Spleen (tissue), 11 donors: ENCODE results near the gene THAP4. TPM values are rescaled to one million over a fixed set of nuclear protein-coding genes. Genes with fewer than 3 reads are reported as not detected.
"Not testable (repeated sequence)": the region's sequence is repeated elsewhere in the genome, so short reads cannot be mapped to it uniquely, and the experiment has no call there.

Experiments
- DNase-seq: peaks from one replicate; pipeline ENCODE4 v3.0.0-alpha.2; 2020
- H3K27ac ChIP-seq, 8 donors: fragments of 200-600 bp; sonication (generic) in 7 of 8; 1 replicate in 4 of 8; 2 replicates in 4 of 8; pipeline versions ENCODE4 v1.5.0 to v1.8.0; 2016 to 2021; ENCODE audit warnings: inconsistent platforms in 4 of 8, mild to moderate bottlenecking in 4 of 8, moderate library complexity in 1 of 8
- H3K27me3 ChIP-seq, 7 donors: fragments of 200-600 bp; sonication (generic) in 6 of 7; replicated peaks in 1 of 7; 1 replicate in 4 of 7; 2 replicates in 3 of 7; pipeline versions ENCODE4 v1.5.0 to v1.8.0; 2016 to 2021; ENCODE audit warnings: inconsistent platforms in 3 of 7, mild to moderate bottlenecking in 1 of 7
- H3K36me3 ChIP-seq, 6 donors: fragments of 200-600 bp; sonication (generic) in 5 of 6; 1 replicate in 4 of 6; 2 replicates in 2 of 6; pipeline versions ENCODE4 v1.5.0 to v1.8.0; 2016 to 2021; ENCODE audit warnings: inconsistent platforms in 2 of 6
- H3K4me1 ChIP-seq, 6 donors: fragments of 200-600 bp; sonication (generic) in 5 of 6; 1 replicate in 3 of 6; 2 replicates in 3 of 6; pipeline versions ENCODE4 v1.5.0 to v1.8.0; 2016 to 2021; ENCODE audit warnings: inconsistent platforms in 3 of 6
- H3K4me3 ChIP-seq, 8 donors: fragments of 200-600 bp; sonication (generic) in 7 of 8; 1 replicate in 4 of 8; 2 replicates in 4 of 8; pipeline versions ENCODE4 v1.5.0 to v1.8.0; 2016 to 2021; ENCODE audit warnings: inconsistent platforms in 4 of 8, mild to moderate bottlenecking in 4 of 8, moderate library complexity in 2 of 8
- H3K9me3 ChIP-seq, 8 donors: fragments of 200-600 bp; sonication (generic) in 7 of 8; 1 replicate in 4 of 8; 2 replicates in 4 of 8; pipeline versions ENCODE4 v1.5.0 to v1.8.0; 2016 to 2021; ENCODE audit warnings: inconsistent platforms in 4 of 8
- POLR2A ChIP-seq, 3 donors: fragments of 450-650 bp; IDR thresholded peaks; one replicate each; pipeline ENCODE4 v1.5.1; 2017; ENCODE audit warnings: antibody characterized with exemption in 3 of 3, mild to moderate bottlenecking in 1 of 3
- POLR2AphosphoS5 ChIP-seq, 3 donors: sonication (generic); formaldehyde crosslinking; IDR thresholded peaks; one replicate each; pipeline ENCODE4 v1.5.1; 2017; ENCODE audit warnings: antibody characterized with exemption in 3 of 3
- WGBS, 5 donors: extraction: QIAGEN DNeasy Blood & Tissue Kit in 3 of 5; methylation state at CpG; one replicate each; pipeline versions ENCODE4 v1.1.5 to v1.1.7; 2013 to 2018; 5-methylcytosine and 5-hydroxymethylcytosine counted together
- intact Hi-C: fragments of 100-400 bp; cut with DNase I; formaldehyde crosslinking; loops from one replicate; pipeline ENCODE4 v1.15.0; 2023; ENCODE audit warnings: low total_unique reads
- polyA plus RNA-seq, 3 donors: library from polyadenylated mRNA; stranded (reverse); fragments of 200-250 nt; gene quantifications; one replicate each; pipeline ENCODE4 v1.2.1, GENCODE V29; 2013
- total RNA-seq, 7 donors: library from RNA; depleted of rRNA in 3 of 7; stranded (reverse); fragments of >200 nt in 3 of 7; fragmentation: NEBNext Ultra II Directional in 4 of 7; extraction: Animal tissue kit (Norgen Biotek cat#: 25700) in 4 of 7; gene quantifications; one replicate each; pipeline versions ENCODE4 v1.1.0 to v1.2.1, GENCODE V29; 2016 to 2021
- TF ChIP-seq, protein P1 (sequence below), 11 experiments: fragments of 200-600 bp in 7 of 11; fragments of 450-650 bp in 4 of 11; sonication (generic) in 4 of 11; IDR thresholded peaks in 8 of 11; conservative IDR thresholded peaks in 3 of 11; 1 replicate in 7 of 11; 2 replicates in 4 of 11; pipeline versions ENCODE4 v1.4.0 to v1.8.0; 2016 to 2021; ENCODE audit warnings: antibody characterized with exemption in 11 of 11, inconsistent platforms in 4 of 11, mild to moderate bottlenecking in 1 of 11
- donor health status: healthy with polysubstance abuse.
- donor health status: DM: no; HTN: no; CAD: no; lungs with moderate emphysema.
- donor health status: DM: no; HTN: no; CAD: no.
- donor health status: Bipolar disorder and iron deficiency.
- donor health status: healthy.
- donor health status: DM: no; HTN: no; CAD: no.
- donor health status: DM: yes; HTN: yes; CAD: no.

THAP4 gene
- total and polyA plus RNA-seq, 10 donors: 21.0 to 31.5 (median 27.8) TPM

DNA sequence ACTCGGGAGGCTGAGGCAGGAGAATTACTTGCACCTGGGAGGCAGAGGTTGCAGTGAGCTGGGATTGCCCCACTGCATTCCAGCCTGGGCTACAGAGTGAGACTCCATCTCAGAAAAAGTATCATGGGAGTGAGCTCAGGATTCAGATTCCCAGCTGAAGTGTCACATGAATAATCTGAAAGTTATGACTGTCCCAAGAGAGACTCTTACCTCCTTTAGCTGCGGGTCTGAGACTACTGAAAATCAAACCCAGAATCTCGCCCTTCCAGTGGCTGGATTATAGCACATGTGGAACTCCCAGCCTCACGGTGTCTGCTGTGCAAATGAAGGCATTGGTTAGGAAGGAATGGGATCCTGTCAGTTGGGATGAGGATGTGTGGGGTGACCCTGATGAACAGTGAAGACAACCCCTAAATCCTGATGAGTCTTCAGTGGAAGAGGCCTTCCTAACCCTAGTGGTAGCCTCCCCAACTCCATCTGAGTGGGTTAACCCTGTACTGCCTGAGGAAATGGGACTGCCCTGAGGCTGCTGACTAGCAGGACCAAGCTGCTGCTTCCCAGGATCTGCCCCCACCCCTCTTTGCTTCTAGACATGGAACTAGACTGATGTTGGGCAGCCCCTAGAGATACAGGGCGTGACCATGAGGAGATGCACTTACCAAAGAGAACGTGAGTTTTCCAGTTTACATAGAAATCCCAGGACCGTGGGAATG, 61.9 kb downstream of the THAP4 start:
- intact Hi-C loops: no loop called here
- Histone ChIP-seq H3K4me3 (no peak overlapping the region), H3K36me3 (peaks cover 0 to 44% (median 5%) of the 10 kb centered on the region in 6 donors), H3K9me3 (no peaks in the 10 kb centered on the region), H3K27ac (no peak overlapping the region), H3K4me1 (no peaks in the 10 kb centered on the region), H3K27me3 (no peaks in the 10 kb centered on the region)
- DNase-seq: peak; percentile 29
- TF ChIP-seq POLR2AphosphoS5 (IDR thresholded peaks at IDR 0.05) (no peak), POLR2A (IDR thresholded peaks at IDR 0.05) (no peak)
- TF ChIP-seq, protein P1, sequence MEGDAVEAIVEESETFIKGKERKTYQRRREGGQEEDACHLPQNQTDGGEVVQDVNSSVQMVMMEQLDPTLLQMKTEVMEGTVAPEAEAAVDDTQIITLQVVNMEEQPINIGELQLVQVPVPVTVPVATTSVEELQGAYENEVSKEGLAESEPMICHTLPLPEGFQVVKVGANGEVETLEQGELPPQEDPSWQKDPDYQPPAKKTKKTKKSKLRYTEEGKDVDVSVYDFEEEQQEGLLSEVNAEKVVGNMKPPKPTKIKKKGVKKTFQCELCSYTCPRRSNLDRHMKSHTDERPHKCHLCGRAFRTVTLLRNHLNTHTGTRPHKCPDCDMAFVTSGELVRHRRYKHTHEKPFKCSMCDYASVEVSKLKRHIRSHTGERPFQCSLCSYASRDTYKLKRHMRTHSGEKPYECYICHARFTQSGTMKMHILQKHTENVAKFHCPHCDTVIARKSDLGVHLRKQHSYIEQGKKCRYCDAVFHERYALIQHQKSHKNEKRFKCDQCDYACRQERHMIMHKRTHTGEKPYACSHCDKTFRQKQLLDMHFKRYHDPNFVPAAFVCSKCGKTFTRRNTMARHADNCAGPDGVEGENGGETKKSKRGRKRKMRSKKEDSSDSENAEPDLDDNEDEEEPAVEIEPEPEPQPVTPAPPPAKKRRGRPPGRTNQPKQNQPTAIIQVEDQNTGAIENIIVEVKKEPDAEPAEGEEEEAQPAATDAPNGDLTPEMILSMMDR (IDR thresholded peaks at IDR 0.05 in 8 of 11, conservative IDR thresholded peaks at IDR 0.05 in 3 of 11): no peak
- WGBS, 5 donors: 84 to 93% (median 89%) methylated on average over 7 of the region's 7 CpGs

DNA sequence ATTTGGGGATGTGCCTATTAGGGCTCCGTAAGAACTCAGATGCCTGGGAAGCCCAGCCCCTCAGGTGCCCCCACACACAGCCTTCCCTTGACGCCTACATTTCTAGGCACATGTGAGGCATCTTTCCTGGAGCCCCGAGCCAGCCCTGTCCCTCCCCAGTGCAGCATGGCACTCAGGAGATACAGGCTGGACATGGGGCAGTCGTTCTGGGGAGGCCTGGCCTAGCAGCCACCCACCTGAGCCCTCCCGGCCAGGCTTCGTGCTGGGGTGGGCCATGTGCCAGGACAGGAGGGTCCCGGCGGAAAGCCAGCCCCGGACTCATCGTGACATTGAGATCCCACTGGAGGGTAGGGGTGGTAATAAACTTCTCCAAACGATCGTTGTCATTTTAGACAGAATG, 63.2 kb downstream of the THAP4 start:
- Histone ChIP-seq H3K27ac (no peak overlapping the region), H3K4me1 (no peaks in the 10 kb centered on the region), H3K4me3 (no peak overlapping the region), H3K9me3 (no peaks in the 10 kb centered on the region), H3K27me3 (no peaks in the 10 kb centered on the region), H3K36me3 (peaks cover 0 to 44% (median 5%) of the 10 kb centered on the region in 6 donors)
- 90 to 96% (median 93%) methylated on average over 10 to 12 of the region's 12 CpGs for WGBS, 5 donors
- TF ChIP-seq POLR2A (IDR thresholded peaks at IDR 0.05) (no peak), POLR2AphosphoS5 (IDR thresholded peaks at IDR 0.05) (peak in 1 of 3 donors; percentile 25)
- DNase-seq: peak; percentile 55
- intact Hi-C loops: no loop called here

DNA sequence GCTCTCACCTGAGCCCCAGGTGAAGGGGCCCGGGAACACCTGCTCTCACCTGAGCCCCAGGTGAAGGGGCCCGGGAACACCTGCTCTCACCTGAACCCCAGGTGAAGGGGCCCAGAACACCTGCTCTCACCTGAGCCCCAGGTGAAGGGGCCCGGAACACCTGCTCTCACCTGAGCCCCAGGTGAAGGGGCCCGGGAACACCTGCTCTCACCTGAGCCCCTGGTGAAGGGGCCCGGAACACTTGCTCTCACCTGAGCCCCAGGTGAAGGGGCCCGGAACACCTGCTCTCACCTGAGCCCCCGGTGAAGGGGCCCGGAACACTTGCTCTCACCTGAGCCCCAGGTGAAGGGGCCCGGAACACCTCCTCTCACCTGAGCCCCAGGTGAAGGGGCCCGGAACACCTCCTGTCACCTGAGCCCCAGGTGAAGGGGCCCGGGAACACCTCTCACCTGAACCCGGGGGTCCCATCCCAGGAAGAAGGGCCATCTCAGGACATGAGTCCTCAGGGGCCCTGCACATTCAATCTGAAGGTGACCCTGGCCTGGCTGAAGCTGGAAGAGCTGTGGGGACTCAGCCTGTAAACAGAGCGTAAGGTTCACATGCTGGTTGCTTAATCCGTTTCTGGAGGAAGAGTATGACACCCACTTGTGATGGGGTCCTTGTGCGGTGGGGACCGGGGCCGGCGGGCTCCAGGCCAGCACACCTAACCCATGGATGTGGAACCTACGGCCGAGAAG, 63.9 kb downstream of the THAP4 start:
- peak; percentile 27 for DNase-seq
- H3K4me3 ChIP-seq, intact Hi-C loops: not testable (repeated sequence)

DNA sequence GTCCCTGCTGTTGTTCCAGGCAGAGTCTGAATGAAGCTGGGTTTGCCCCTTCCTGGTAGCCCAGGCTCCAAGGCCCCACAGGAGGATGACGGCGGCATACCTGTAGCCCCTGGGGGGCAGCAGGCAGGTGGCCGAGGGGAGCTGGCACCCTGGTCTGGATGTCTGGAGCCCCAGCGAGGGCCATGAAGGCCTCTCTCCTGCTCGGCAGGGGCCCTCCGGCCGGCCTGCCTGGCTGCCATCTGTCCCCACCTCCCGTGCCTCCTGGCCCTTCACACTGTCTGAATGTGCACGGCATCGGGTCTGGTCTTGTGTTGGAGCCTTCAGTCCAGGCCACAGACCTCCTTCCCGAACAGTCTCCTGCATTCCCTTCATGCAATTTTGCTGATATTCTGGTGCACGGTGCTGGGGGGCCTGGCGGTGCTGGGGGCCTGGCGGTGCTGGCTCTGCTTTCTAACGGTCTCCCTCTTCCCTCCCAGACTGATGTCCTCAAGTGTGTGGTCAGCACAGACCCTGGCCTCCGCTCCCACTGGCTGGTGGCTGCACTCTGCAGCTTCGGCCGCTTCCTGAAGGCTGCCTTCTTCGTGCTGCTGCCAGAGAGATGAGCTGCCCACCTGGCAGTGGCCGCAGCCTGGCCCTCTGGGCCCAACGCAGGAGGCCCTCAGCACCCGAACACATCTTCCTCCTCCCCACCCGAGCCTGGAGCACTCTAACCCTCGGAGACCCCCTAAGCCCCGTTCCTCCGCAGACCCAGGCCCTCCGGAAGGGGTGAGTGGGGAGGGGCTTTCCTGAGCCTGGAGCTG, 64.9 kb downstream of the THAP4 start:
- Histone ChIP-seq H3K36me3 (peaks cover 0 to 44% (median 5%) of the 10 kb centered on the region in 6 donors), H3K9me3 (no peaks in the 10 kb centered on the region), H3K27me3 (no peaks in the 10 kb centered on the region), H3K4me3 (no peak overlapping the region), H3K27ac (no peak overlapping the region), H3K4me1 (peaks cover 0 to 7% (median 0%) of the 10 kb centered on the region in 6 donors)
- 91 to 93% (median 92%) methylated on average over 22 to 27 of the region's 27 CpGs for WGBS, 5 donors
- intact Hi-C loops: no loop called here
- TF ChIP-seq, protein P1 (IDR thresholded peaks at IDR 0.05 in 8 of 11, conservative IDR thresholded peaks at IDR 0.05 in 3 of 11): no peak
- TF ChIP-seq POLR2AphosphoS5 (IDR thresholded peaks at IDR 0.05) (no peak), POLR2A (IDR thresholded peaks at IDR 0.05) (no peak)
- DNase-seq: peak; percentile 54

More for the DNA sequence above, 63.9 kb downstream of the THAP4 start:
- not testable (repeated sequence) for H3K4me1 ChIP-seq, H3K27ac ChIP-seq, H3K9me3 ChIP-seq, H3K27me3 ChIP-seq
- H3K36me3 ChIP-seq: peaks cover 0 to 44% (median 5%) of the 10 kb centered on the region in 6 donors
- WGBS, 5 donors: 92 to 98% (median 96%) methylated on average over 7 to 20 of the region's 20 CpGs
